Measurements from ENCODE around the gene RASAL2.
"Not testable (repeated sequence)": the region's sequence is repeated elsewhere in the genome, so short reads cannot be mapped to it uniquely, and the experiment has no call there.

RASAL2 gene

DNA sequence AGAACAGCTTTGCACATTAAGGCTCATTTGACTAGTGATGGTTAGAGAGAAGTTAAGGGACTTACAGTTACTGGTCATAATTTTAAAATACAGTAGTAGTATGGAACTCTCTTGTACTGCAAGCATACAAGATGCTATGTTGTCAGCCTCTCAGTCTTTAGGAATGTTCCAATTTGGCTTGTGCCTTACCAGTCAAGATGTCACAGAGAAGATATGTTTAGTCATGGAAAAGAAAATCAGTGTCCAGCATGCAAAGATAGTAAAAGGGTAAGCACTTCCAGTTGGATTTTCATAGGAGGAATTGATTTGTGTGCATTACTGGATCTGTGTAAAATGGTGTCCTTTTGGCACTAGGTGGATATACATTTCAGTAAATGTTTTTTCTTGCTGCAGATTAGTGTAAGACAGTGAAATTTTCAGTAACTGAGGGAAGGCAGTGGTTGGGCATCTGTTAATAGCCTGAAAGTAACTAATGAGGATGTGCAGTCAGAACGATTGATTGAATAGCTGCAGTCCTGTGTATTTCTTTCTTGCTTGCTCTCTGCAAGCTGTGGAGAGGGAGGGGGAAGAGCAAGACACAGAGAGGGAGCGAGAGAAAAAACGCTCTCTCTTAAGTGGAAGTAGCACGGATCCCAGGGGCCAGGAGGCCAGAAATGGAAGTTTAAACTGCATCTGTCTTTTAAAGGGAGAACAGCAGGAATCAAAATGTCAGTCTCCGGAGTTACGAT, 294.7 kb downstream of the RASAL2 start:
- Histone ChIP-seq H3K36me3 (ENCODE audit: insufficient read depth, low read length) (no peaks in the 10 kb centered on the region), H3K9me3 (ENCODE audit: low read depth, low read length) (no peaks in the 10 kb centered on the region), H3K27ac (no peak overlapping the region), H3K9ac (ENCODE audit: insufficient read length) (no peak overlapping the region), H3K4me3 (no peak overlapping the region)
- DNase-seq (ENCODE audit: low read depth, low spot score): no peak
- TF ChIP-seq EZH2 (IDR thresholded peaks at IDR 0.05): no peak
- no peak for TF ChIP-seq POLR2AphosphoS5 (IDR thresholded peaks at IDR 0.05; ENCODE audit: borderline replicate concordance, low read depth, low read length)
- TF ChIP-seq FOXP2 (optimal IDR thresholded peaks at IDR 0.05; ENCODE audit: control extremely low read depth, extremely low read length, insufficient read depth): no peak

DNA sequence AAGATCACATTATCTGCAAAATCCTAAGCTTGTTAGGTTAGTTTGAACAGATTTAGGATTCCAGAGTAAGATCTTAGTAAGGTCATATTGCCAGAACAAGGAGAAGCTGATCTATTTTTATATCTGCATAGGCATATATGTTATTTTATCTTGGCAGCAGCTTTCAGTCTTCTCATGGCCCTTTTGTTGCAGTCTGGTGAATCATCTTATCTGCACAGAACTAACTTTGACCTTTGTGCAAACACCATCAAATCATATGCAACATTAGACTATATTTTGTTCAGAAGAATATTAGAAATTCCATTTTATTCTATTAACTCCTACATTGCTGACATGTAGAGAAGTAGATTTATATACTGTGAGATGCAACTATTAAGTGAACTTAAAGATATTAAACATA, 295.5 kb downstream of the RASAL2 start:
- no peak for TF ChIP-seq FOXP2 (optimal IDR thresholded peaks at IDR 0.05; ENCODE audit: control extremely low read depth, extremely low read length, insufficient read depth)
- TF ChIP-seq EZH2 (IDR thresholded peaks at IDR 0.05): no peak
- no peak for TF ChIP-seq POLR2AphosphoS5 (IDR thresholded peaks at IDR 0.05; ENCODE audit: borderline replicate concordance, low read depth, low read length)
- no peaks in the 10 kb centered on the region for H3K9me3 ChIP-seq (ENCODE audit: low read depth, low read length)
- DNase-seq (ENCODE audit: low read depth, low spot score): no peak
- H3K4me3 ChIP-seq: no peak overlapping the region
- H3K36me3 ChIP-seq (ENCODE audit: insufficient read depth, low read length): no peaks in the 10 kb centered on the region
- no peak overlapping the region for H3K27ac ChIP-seq
- no peak overlapping the region for H3K9ac ChIP-seq (ENCODE audit: insufficient read length)

DNA sequence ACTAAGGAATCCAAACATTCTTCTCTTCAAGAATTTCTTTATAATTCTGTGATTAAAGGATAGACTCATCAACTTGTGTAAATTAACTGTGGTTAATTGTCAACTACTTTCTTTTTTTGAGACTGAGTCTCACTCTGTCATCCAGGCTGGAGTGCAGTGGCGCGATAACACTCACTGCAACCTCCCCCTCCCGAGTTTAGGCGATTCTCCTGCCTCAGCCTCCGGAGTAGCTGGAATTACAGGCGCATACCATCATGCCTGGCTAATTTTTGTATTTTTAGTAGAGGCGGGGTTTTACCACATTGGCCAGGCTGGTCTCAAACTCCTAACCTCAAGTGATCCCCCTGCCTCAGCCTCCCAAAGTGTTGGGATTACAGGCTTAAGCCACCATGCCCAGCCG, 296.4 kb downstream of the RASAL2 start:
- H3K4me3 ChIP-seq; H3K27ac ChIP-seq; H3K9me3 ChIP-seq (ENCODE audit: low read depth, low read length); H3K9ac ChIP-seq (ENCODE audit: insufficient read length); H3K36me3 ChIP-seq (ENCODE audit: insufficient read depth, low read length); DNase-seq (ENCODE audit: low read depth, low spot score): not testable (repeated sequence)

DNA sequence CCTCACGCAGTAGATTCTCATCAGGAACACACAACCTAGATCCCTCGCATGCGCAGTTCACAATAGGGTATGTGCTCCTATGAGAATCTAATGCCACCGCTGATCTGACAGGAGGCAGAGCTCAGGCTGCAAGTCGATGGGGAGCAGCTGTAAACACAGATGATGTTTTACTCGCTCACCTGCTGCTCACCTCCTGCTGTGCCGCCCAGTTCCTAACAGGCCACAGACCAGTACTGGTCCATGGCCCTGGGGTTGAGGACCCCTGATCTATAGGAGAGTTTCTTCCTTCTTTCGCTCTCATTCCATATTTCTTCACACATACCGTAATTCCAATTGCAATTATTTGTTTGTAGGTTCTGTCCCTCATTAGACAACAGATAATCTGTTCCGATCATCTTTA, 299.5 kb downstream of the RASAL2 start:
- Histone ChIP-seq H3K27ac (no peak overlapping the region), H3K9ac (ENCODE audit: insufficient read length) (no peak overlapping the region), H3K4me3 (no peak overlapping the region), H3K9me3 (ENCODE audit: low read depth, low read length) (no peaks in the 10 kb centered on the region), H3K36me3 (ENCODE audit: insufficient read depth, low read length) (no peaks in the 10 kb centered on the region)
- TF ChIP-seq EZH2 (IDR thresholded peaks at IDR 0.05): no peak
- TF ChIP-seq POLR2AphosphoS5 (IDR thresholded peaks at IDR 0.05; ENCODE audit: borderline replicate concordance, low read depth, low read length): no peak
- no peak for TF ChIP-seq FOXP2 (optimal IDR thresholded peaks at IDR 0.05; ENCODE audit: control extremely low read depth, extremely low read length, insufficient read depth)
- no peak for DNase-seq (ENCODE audit: low read depth, low spot score)

DNA sequence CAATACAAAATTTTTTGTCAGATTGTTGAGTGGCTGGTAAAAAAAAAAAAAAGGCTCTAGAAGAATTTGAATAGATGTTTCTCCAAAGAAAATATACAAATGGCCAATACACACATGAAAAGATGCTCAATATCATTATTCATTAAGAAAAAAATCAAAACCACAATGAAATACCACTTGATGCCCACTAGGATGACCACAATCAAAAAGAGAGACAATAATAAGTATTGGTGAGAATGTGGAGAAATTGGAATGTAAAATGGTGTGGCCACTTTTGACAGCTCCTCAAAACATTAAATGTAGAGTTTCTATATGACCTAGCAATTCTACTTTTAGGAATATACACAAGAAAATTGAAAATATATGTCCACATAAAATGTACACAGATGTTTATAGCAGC, 302.9 kb downstream of the RASAL2 start:
- no peak overlapping the region for H3K27ac ChIP-seq
- no peaks in the 10 kb centered on the region for H3K36me3 ChIP-seq (ENCODE audit: insufficient read depth, low read length)
- no peak overlapping the region for H3K9ac ChIP-seq (ENCODE audit: insufficient read length)
- TF ChIP-seq FOXP2 (optimal IDR thresholded peaks at IDR 0.05; ENCODE audit: control extremely low read depth, extremely low read length, insufficient read depth) (no peak), POLR2AphosphoS5 (IDR thresholded peaks at IDR 0.05; ENCODE audit: borderline replicate concordance, low read depth, low read length) (no peak), EZH2 (IDR thresholded peaks at IDR 0.05) (no peak)
- DNase-seq (ENCODE audit: low read depth, low spot score): no peak
- no peak overlapping the region for H3K4me3 ChIP-seq
- no peaks in the 10 kb centered on the region for H3K9me3 ChIP-seq (ENCODE audit: low read depth, low read length)

DNA sequence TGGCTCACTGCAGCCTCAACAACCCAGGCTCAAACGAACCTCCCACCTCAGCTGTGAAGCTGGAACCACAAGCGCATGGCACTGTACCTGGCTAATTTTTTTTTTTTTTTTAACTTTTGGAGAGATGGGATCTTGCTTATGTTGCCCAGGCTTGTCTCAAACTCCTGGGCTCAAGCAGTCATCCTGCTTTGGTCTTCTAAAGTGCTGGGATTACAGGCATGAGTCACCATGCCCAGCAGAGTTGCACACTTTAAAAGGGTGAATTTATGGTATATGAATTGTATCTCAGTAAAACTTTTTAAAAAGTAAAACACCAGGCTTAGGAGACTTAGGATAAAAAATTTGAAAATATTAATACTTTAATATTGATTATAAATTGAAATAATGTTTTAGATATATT, 303.8 kb downstream of the RASAL2 start:
- DNase-seq (ENCODE audit: low read depth, low spot score): no peak
- no peak for TF ChIP-seq FOXP2 (optimal IDR thresholded peaks at IDR 0.05; ENCODE audit: control extremely low read depth, extremely low read length, insufficient read depth)
- no peak for TF ChIP-seq POLR2AphosphoS5 (IDR thresholded peaks at IDR 0.05; ENCODE audit: borderline replicate concordance, low read depth, low read length)
- no peak for TF ChIP-seq EZH2 (IDR thresholded peaks at IDR 0.05)
- Histone ChIP-seq H3K9me3 (ENCODE audit: low read depth, low read length) (no peaks in the 10 kb centered on the region), H3K9ac (ENCODE audit: insufficient read length) (no peak overlapping the region), H3K27ac (no peak overlapping the region), H3K36me3 (ENCODE audit: insufficient read depth, low read length) (no peaks in the 10 kb centered on the region), H3K4me3 (no peak overlapping the region)

DNA sequence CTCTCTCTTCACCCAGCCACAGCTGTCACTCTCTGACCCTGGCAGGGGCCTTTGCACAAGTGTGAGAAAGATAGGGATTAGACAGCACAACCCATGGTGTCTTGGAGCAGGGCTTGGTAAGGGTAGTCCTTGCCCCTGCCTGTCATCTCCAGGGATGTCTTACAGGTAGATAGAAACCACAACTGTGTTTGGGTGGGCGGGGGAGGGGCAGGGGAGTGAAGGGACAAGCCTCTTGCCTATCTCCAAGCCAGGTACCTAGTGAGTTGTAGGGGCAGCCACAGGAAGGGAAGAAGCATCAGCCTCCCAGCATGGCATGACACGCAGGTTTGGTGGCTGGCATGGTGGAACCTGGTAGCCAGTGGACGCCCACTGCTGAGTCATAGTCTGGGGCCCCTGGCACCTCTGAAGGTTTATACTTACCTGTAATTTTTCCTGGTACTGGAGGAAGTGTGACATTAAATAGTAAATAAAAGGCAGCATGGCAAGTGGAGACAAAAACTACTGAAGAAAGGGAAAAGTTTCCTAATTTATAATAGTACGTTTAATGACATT, 305.3 kb downstream of the RASAL2 start:
- no peaks in the 10 kb centered on the region for H3K9me3 ChIP-seq (ENCODE audit: low read depth, low read length)
- no peak overlapping the region for H3K9ac ChIP-seq (ENCODE audit: insufficient read length)
- TF ChIP-seq EZH2 (IDR thresholded peaks at IDR 0.05) (no peak), FOXP2 (optimal IDR thresholded peaks at IDR 0.05; ENCODE audit: control extremely low read depth, extremely low read length, insufficient read depth) (no peak), POLR2AphosphoS5 (IDR thresholded peaks at IDR 0.05; ENCODE audit: borderline replicate concordance, low read depth, low read length) (no peak)
- H3K36me3 ChIP-seq (ENCODE audit: insufficient read depth, low read length): no peaks in the 10 kb centered on the region
- H3K27ac ChIP-seq: no peak overlapping the region
- H3K4me3 ChIP-seq: no peak overlapping the region
- no peak for DNase-seq (ENCODE audit: low read depth, low spot score)

DNA sequence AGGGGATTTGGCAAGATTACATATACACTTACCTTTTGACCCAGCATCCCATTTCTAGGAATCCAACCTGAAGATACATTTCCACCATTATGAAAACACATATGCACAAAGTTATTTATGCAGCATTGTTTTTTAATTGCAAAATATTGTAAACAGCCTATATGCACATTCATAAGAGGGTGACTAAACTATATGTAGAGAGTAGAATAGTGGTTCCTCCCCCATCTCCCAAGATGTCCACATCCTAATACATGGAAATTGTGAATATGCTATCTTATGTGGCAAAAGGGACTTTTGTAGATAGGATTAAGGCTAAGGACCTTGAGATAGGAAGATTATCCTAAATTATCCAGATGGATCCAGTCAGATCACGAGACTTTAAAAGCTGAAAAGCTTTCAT, 311.2 kb downstream of the RASAL2 start:
- DNase-seq (ENCODE audit: low read depth, low spot score): no peak
- H3K36me3 ChIP-seq (ENCODE audit: insufficient read depth, low read length): no peaks in the 10 kb centered on the region
- no peaks in the 10 kb centered on the region for H3K9me3 ChIP-seq (ENCODE audit: low read depth, low read length)
- H3K27ac ChIP-seq: no peak overlapping the region
- H3K9ac ChIP-seq (ENCODE audit: insufficient read length): no peak overlapping the region
- H3K4me3 ChIP-seq: no peak overlapping the region
- TF ChIP-seq EZH2 (IDR thresholded peaks at IDR 0.05) (no peak), POLR2AphosphoS5 (IDR thresholded peaks at IDR 0.05; ENCODE audit: borderline replicate concordance, low read depth, low read length) (no peak), FOXP2 (optimal IDR thresholded peaks at IDR 0.05; ENCODE audit: control extremely low read depth, extremely low read length, insufficient read depth) (no peak)

DNA sequence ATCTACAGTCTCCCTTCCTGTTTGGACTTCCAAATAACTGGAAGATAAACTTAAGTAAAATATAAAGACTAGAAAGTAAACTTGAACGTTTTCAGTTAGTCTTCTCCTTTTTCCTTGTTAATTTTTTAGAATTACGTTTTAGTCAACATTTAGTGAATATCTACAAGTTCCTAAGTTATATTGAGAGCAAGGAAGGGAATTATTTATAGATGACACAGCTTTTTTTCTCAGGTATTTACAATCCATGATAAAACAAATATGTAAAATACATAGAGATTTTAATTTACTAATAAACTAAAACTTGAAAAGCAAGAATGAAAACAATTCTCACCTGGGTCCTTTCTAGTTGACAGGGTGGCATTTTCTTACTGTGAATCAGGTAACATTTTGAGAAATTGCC, 313.3 kb downstream of the RASAL2 start:
- H3K27ac ChIP-seq: no peak overlapping the region
- TF ChIP-seq EZH2 (IDR thresholded peaks at IDR 0.05) (no peak), FOXP2 (optimal IDR thresholded peaks at IDR 0.05; ENCODE audit: control extremely low read depth, extremely low read length, insufficient read depth) (no peak), POLR2AphosphoS5 (IDR thresholded peaks at IDR 0.05; ENCODE audit: borderline replicate concordance, low read depth, low read length) (no peak)
- no peak overlapping the region for H3K4me3 ChIP-seq
- H3K9me3 ChIP-seq (ENCODE audit: low read depth, low read length): no peaks in the 10 kb centered on the region
- DNase-seq (ENCODE audit: low read depth, low spot score): no peak
- H3K9ac ChIP-seq (ENCODE audit: insufficient read length): no peak overlapping the region
- H3K36me3 ChIP-seq (ENCODE audit: insufficient read depth, low read length): no peaks in the 10 kb centered on the region
